Calu3 (cell line): ENCODE results near the gene RGL3. TPM values are rescaled to one million over a fixed set of nuclear protein-coding genes. Genes with fewer than 3 reads are reported as not detected.

ENCODE experiments used
- BruUV-seq: library from RNA; stranded (reverse); fragments of 400-500 nt; replicated peaks from 2 replicates; lab custom pipeline; 2021; lab: Mats Ljungman, UMichigan
- CTCF ChIA-PET: fragments of 300-600 bp; sonication (Branson Sonifier 250); formaldehyde crosslinking; loops from one replicate; lab custom pipeline; 2022; ENCODE audit warnings: antibody characterized with exemption; lab: Charles Lee
- DNase-seq: peaks from one replicate; pipeline ENCODE4 v3.0.0; 2022
- H3K27ac Mint-ChIP-seq: one replicate; pipeline ENCODE4 v1.8.0; 2022; ENCODE audit warnings: mixed read lengths; ENCODE audit not compliant: unreplicated experiment
- H3K27me3 Mint-ChIP-seq: one replicate; pipeline ENCODE4 v1.8.0; 2022; ENCODE audit warnings: mixed read lengths; ENCODE audit not compliant: unreplicated experiment
- H3K36me3 Mint-ChIP-seq: one replicate; pipeline ENCODE4 v1.8.0; 2022; ENCODE audit warnings: mild to moderate bottlenecking, moderate library complexity, mixed read lengths; ENCODE audit not compliant: insufficient read depth, unreplicated experiment
- H3K4me1 Mint-ChIP-seq: one replicate; pipeline ENCODE4 v1.8.0; 2022; ENCODE audit warnings: mild to moderate bottlenecking, low read depth, mixed read lengths; ENCODE audit not compliant: unreplicated experiment
- H3K4me3 Mint-ChIP-seq: one replicate; pipeline ENCODE4 v1.8.0; 2022; ENCODE audit warnings: mild to moderate bottlenecking, low read depth, moderate library complexity, mixed read lengths; ENCODE audit not compliant: unreplicated experiment
- H3K9me3 Mint-ChIP-seq: one replicate; pipeline ENCODE4 v1.8.0; 2022; ENCODE audit warnings: low read depth, mixed read lengths; ENCODE audit not compliant: unreplicated experiment
- CTCF ChIP-seq: fragments of 200-600 bp; IDR thresholded peaks from one replicate; pipeline ENCODE4 v1.8.0; 2022; ENCODE audit warnings: antibody characterized with exemption; ENCODE audit not compliant: unreplicated experiment
- intact Hi-C: fragments of 100-400 bp; cut with micrococcal nuclease; formaldehyde crosslinking; loops from one replicate; pipeline ENCODE4 v1.10.0; 2022; ENCODE audit not compliant: unreplicated experiment
- total RNA-seq: library from RNA; stranded (reverse); gene quantifications from 2 replicates; pipeline ENCODE4 v1.2.3, GENCODE V29; 2022

RGL3 gene
- total RNA-seq, 1 experiment from 2014 or later = 84.1 TPM

DNA sequence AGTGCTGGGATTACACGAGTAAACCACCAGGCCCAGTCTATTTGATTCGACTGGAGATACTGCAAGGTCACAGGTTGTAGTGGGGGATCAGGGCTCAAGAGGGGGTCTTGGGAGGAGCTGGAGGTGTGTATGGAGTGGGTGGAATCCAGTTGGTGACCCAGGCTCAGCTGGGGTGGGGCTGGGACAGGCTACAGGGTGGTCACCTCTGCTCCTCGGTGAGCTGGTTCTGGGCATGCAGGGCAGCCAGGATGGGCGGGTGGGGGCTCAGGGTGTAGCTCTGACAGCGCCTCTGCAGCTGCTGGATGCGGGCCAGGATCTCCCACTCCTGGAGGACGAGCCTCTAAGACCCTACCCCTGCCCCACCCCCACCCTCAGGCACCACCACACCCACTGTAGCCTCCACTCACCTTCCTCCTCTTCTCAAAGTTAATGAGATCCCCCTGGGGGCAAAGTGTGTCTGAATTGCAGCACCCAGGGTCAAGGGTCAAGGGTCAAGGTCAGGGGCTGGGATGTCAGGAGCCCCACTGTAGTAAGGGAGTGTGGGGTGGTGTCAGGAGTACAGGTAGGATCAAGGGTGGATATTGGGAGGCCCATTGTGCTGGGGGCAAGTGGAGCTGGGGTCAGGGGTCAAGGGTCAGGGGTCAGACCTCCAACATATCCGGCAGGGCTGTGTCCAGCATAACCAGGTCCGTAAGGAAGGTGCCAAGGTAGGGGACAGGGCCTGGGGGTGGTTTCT is 17.1 kb downstream of the RGL3 start:
- no peaks in the 10 kb centered on the region for H3K4me1 Mint-ChIP-seq
- DNase-seq = no peak
- intact Hi-C loops = no loop called here
- H3K4me3 Mint-ChIP-seq = no peak overlapping the region
- CTCF ChIA-PET = interaction anchor here (0.5 to 0.7 kb wide), 2 partner anchors 50 to 108 kb away, joined by 5 to 16 read pairs; no protein-coding TSS in a partner anchor
- no peaks in the 10 kb centered on the region for H3K27me3 Mint-ChIP-seq
- H3K27ac Mint-ChIP-seq = no peak overlapping the region
- BruUV-seq = no TSS peak
- no peak for TF ChIP-seq CTCF
- H3K9me3 Mint-ChIP-seq = no peaks in the 10 kb centered on the region
- H3K36me3 Mint-ChIP-seq = peaks cover 40% of the 10 kb centered on the region

DNA sequence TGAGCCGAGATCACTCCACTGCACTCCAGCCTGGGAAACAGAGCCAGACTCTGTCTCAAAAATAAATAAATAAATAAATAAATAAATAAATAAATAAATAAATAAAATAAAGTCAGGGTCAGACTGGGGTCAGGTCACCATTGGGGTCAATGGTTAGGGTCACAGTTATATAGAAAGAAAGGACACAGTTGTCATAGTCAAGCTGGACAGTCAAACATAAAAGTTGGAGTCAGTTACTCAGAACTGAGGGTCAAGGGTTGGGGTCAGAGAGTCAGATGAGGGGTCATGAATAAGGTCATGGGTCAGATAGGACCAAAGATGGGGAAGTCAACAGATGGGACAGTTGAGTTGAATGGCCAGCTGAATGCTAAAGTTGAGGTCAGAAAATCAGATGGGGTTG is 18.3 kb downstream of the RGL3 start:
- intact Hi-C loops = no loop called here
- Mint-ChIP-seq H3K4me1 (no peaks in the 10 kb centered on the region), H3K36me3 (peaks cover 37% of the 10 kb centered on the region), H3K27me3 (no peaks in the 10 kb centered on the region), H3K4me3 (no peak overlapping the region), H3K27ac (no peak overlapping the region), H3K9me3 (no peaks in the 10 kb centered on the region)
- no peak for TF ChIP-seq CTCF
- BruUV-seq = no TSS peak
- DNase-seq = no peak
- CTCF ChIA-PET = no interaction called here

- Mint-ChIP-seq H3K4me3 (no peak overlapping the region), H3K9me3 (no peaks in the 10 kb centered on the region), H3K36me3 (peaks cover 37% of the 10 kb centered on the region), H3K27me3 (no peaks in the 10 kb centered on the region), H3K27ac (no peak overlapping the region), H3K4me1 (no peaks in the 10 kb centered on the region)
- CTCF ChIA-PET = no interaction called here
- TF ChIP-seq CTCF = no peak
- no peak for DNase-seq
- intact Hi-C loops = no loop called here
- no TSS peak for BruUV-seq
These were observed 19.4 kb downstream of the RGL3 start for GRCh38 chr19:11399667-11400066.

DNA sequence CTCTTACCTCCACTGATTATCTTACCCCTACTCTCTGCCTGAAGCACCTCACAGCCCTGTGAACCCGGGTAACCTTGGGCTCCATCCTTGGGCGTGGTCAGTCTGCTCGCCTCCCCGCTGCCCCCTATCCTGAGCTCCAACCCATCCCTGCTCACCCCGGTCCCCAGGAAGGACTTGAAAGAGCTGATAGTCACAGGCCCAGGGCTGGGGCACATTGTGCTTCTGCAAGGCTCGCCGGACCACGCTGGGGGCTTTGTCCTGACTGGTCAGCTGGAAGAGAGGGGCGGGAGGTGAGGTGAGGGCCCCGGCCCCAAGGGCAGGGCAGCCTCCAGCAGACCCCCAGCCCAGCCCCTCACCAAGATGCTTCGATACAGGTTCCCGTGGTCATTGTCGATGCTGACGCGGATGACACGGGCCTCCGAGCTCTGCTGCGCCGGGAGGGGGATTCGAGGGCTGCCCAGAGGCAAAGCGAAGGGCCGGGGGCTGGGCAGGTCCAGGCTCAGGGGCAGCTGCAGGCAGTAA is 22.0 kb downstream of the RGL3 start:
- intact Hi-C loops = no loop called here
- CTCF ChIA-PET = no interaction called here
- Mint-ChIP-seq H3K27ac (no peak overlapping the region), H3K4me1 (no peaks in the 10 kb centered on the region), H3K36me3 (peaks cover 32% of the 10 kb centered on the region), H3K27me3 (no peaks in the 10 kb centered on the region), H3K9me3 (no peaks in the 10 kb centered on the region), H3K4me3 (no peak overlapping the region)
- no TSS peak for BruUV-seq
- DNase-seq = no peak
- no peak for TF ChIP-seq CTCF
